ENCODE data around the gene GSS.
A peak's percentile ranks its signal among the peaks of the same experiment; 100 is the strongest.
"Not testable (repeated sequence)": the region's sequence is repeated elsewhere in the genome, so short reads cannot be mapped to it uniquely, and the experiment has no call there.

The GSS gene

GRCh38 chr20:34942301-34942700 is 13.3 kb downstream of the GSS start:
- no peak for DNase-seq

- DNase-seq: no peak
Observed at GRCh38 chr20:34941226-34941625, 14.4 kb downstream of the GSS start.

DNA sequence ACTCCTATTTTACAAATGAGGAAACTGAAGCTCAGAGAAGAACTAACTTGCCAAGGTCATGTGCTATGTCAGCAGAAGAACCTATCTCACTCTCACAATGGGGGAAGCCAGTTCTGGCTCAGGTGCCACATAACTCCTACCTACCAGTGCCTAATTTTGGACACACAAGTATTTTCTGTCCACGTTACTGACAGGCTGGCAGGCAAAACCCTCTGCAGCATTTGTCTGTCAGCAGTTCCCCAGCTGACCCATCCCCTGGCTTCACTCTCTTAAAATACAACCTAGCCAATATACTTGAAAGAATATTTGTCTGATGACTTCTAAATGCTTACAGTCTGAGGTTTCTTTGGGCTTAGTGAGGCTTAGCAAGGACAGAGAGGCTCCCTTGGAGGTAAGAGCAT is 15.5 kb downstream of the GSS start:
- DNase-seq: no peak

DNA sequence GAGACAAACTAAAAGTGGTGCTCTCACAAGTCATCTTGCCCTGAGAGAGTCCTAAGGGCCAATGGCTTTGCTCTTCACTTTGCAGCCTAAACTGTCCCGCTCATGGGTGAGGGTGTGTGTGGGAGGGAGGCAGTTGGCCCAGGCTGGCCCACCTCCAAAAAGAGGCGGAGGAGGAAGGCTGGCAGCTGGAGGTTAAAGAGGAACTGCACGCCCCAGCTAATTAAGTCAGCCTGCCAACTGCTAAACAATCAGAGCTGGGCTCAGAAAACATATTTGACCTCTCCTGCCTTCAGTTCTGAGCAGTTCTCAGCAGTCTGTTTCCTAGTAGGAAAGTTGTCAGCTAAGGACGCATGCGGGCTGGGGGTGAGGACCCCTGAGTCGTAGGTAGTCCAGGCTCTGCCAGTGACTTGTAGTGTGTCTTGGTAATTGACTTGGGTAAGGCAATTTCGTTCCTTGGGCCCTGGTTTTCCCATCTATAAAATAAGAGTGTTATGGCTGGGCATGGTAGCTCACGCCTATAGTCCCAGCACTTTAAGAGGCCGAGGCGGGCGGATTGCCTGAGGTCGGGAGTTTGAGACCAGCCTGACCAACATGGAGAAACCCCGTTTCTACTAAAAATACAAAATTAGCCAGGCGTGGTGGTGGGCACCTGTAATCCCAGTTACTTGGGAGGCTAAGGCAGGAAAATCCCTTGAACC is 17.0 kb downstream of the GSS start:
- no peak for DNase-seq

- DNase-seq: no peak
Observed at GRCh38 chr20:34931771-34932170, 23.8 kb downstream of the GSS start.

GRCh38 chr20:34928411-34928810 is 27.2 kb downstream of the GSS start:
- no peak for DNase-seq

DNA sequence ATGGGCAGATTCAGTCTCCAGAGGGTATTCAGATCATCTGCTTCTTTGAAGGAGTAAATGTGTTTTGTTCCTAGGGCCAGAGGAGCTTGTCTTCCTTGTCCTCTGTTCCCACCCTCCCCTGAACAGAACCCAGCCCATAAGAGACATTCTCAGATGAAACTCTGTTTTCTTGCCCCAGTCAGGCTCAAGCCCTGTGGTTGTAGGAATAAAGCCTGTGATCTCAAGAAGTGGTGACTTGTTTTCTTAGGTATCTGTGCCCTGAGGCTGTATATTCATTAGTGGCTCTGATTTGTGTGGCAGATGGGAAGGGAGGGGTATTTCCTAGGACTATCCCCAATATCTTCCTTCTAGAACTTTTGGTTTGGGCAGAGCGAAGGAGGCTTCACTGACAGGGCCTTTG is 27.9 kb downstream of the GSS start:
- DNase-seq: no peak

DNA sequence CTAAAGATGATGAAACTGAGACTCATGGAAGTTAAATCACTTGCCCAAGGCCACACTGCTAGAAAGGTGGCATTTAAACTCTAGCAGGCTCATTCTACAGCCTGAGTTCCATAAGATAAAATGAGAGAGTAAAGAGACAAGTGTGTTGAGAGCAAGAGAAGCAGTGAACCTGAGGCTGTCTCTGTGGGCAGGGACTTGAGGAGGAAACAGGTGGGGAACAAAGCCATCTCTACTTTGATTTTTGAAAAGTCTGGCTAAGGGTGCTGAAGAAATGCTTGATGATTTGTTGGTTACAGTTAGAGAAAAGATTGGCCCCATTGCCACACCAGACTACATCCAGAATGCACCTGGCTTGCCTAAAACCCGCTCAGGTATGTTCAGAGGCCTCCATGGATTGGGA is 29.0 kb downstream of the GSS start:
- DNase-seq: no peak

DNA sequence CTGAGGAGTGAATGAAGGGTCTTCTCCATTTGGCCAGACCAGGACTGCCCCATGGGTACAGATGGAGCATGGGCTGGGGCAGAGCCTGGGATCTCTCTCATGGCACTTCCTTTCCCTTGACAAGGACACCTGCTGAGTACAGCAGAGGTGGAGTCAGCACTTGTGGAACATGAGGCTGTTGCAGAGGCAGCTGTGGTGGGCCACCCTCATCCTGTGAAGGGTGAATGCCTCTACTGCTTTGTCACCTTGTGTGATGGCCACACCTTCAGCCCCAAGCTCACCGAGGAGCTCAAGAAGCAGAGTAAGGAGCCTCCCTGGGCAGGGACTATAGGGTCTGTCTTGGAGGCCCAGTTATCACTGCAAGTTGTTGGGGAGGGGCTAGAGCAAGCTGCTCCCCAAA is 29.6 kb downstream of the GSS start:
- no peak for DNase-seq

- no peak for DNase-seq
Observed at GRCh38 chr20:34925341-34925740, 30.3 kb downstream of the GSS start.

GRCh38 chr20:34923414-34923813 is 32.2 kb downstream of the GSS start:
- DNase-seq: no peak

DNA sequence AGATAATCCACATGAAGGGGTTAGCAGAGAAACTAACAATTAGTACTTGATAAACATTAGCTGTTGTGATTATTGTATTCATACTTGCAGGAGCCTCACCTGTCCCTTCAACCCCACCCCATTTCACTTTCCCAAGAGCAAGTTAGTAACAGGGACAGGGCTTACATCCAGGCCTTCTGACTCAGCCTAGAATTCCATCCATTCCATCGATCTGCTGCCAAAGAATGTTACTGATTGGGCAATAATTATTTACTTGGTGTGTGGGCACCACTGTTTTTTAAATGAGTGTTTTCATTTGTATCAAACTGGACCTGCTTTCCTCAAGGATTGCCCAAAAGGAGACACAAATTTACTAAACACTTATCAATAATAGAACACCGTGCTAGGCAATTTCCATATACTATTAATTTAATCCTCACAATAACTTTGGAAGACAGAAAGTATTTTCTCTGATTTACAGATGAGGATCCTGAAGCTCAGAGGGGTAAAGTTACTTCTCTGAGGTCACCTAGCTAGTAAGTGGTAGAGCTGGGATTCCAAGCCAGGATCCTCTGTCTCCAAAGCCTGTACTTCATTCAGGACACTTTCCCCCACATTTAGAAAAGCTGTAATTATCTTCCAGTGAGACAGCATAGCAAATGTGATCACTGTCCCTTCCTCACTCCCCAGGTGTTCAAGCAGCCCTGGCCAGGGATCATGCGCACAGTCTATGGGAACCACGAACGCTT is 32.8 kb downstream of the GSS start:
- no peak for DNase-seq

- peak; percentile 24 for DNase-seq
Observed at GRCh38 chr20:34921436-34921835, 34.2 kb downstream of the GSS start.

DNA sequence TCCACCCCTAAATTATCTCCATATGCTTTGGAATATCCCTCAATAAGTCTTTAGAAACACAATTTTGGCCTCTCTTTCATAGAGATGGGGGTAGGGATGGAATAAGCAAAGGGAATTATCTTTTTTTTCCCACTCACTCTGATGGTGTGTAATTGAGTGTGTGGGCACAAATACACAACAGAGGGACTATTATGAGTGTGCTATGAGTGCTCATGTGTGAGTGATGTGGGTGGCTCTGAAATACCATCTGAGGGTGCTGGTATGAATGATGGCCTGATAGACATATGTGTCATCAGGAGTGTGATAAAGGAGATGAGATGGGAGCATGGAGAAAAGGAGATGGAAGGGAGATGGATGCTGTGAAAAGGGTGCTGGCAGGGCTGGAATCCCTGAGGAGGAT is 35.6 kb downstream of the GSS start:
- peak; percentile 15 for DNase-seq

- no peak for DNase-seq
Observed at GRCh38 chr20:34916774-34917354, 38.7 kb downstream of the GSS start.

GRCh38 chr20:34915749-34916455 is 39.7 kb downstream of the GSS start:
- no peak for DNase-seq

GRCh38 chr20:34915131-34915530 is 40.5 kb downstream of the GSS start:
- DNase-seq: no peak

DNA sequence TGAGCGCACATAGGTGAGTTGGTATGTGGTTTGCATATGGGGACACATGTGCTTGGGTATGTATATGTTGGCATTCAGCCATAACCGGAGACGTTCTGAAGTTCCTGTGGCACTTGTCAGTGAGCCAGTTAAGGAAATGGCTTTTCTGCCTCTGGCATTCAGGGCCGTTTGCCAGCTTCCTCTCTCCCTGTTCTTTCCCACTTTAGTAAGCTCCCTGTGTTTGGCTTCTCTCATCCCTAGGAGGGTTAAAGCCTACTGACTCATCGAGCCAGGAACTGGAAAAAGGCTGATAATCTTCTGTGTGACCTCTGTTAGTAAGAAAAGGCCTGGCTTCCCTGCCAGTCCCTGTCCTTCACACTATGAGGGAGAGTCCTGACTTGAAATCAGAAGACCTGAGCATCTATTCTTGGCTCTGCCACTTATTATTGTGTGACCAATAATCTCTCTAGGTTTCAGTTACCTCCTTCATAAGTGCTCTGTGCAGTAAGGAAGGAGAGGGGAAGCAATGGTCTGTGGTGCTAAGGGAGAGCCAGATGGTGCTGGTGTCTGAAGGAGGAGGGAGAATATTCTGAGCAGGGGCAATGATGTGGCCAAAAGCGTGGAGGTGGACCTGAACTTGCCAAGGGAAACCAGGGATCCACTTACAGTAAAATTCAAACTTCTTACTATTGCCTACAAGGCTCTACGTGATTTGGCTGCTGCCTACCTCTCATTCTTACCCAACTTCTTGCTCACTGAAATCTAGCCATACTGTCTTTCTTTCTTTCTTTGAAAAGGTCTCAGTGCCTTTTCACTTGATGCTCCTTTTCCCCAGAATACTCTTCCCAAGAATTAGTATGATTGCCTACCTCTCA is 47.8 kb downstream of the GSS start:
- DNase-seq: no peak

- no peak for DNase-seq
Observed at GRCh38 chr20:34904202-34904621, 51.4 kb downstream of the GSS start.

DNA sequence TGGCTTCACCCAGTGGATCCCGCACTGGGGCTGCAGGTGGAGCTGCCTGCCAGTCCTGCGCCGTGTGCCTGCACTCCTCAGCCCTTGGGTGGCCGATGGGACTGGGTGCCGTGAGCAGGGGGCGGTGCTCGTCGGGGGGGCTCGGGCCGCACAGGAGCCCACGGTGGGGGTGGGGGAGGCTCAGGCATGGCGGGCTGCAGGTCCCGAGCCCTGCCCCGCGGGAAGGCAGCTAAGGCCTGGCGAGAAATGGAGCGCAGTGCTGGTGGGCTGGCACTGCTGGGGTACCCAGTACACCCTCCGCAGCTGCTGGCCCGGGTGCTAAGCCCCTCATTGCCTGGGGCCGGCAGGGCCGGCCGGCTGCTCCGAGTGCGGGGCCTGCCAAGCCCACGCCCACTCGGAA is 56.9 kb downstream of the GSS start:
- DNase-seq: not testable (repeated sequence)

DNA sequence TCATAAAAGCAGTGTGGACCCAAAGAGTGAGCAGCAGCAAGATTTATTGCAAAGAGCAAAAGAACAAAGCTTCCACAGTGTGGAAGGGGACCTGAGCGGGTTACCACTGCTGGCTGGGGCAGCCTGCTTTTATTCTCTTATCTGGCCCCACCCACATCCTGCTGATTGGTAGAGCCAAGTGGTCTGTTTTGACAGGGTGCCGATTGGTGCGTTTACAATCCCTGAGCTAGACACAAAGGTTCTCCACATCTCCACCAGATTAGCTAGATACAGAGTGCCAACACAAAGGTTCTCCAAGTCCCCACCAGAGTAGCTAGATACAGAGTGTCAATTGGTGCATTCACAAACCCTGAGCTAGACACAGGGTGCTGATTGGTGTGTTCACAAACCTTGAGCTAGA is 57.5 kb downstream of the GSS start:
- not testable (repeated sequence) for DNase-seq

- DNase-seq: no peak
Observed at GRCh38 chr20:34896086-34896621, 59.5 kb downstream of the GSS start.

Measured in activated CD4-positive, alpha-beta T cell treated with anti-CD3 and anti-CD28 coated beads, Interleukin-2, Interleukin-6, amounts not matched to agents 100 ng/mL and 50 ng/mL, durations not matched to agents 16 hours and 8 hours (primary cell).